Activated effector memory CD4-positive, alpha-beta T cell treated with Interleukin-2 at 50 U/mL for 16 hours (primary cell): Measurements from ENCODE around the gene MBNL2.

Experiments used
- DNase-seq: peaks from one replicate; pipeline ENCODE4 v3.0.0-alpha.2; 2020

Gene MBNL2

DNA sequence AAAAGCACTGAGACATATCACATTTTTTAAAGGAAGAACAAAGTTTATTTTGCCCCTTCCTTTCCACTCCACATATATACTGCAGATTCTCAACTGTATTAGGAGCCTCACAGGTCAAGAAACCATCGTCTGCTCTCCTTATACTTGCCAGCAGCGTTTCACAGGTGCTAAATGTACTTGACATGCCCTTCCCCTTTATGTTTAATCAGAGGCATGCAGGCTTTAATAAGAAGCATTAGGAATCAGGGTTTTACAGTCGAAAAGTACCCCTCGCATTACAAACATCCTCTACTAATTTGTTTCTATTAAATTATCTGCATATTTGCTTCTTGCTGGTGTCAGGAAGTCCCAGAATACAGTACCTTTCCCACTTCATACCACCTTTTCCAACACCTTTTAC is 208.2 kb downstream of the MBNL2 start:
- DNase-seq: no peak

DNA sequence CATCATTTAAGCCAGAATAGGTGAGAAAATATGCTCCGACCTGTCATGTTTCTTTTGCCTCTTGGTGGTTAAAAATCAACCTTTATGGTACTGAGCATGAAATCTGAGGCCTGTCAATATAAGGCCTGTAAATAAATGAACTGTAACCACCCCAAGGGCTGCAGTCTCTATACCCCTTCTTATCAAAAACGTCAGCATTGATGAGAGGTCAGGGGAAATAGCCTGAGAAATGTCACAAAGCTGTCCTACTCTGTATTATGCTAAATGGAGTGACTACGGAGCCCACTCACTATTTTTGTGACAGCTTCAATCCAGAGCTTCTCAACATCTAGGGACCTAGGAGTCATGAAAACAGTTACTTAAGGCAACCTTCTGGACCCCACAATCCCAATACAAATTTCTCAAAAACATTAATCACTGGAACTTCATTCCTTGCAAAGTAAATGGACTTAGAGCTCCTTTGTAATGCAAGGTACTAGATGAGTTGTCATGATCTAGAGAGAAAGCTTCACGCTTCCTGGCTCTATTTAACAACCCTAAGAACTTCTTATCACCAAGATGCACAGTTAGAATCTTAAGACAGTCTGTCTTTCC is 209.1 kb downstream of the MBNL2 start:
- no peak for DNase-seq

DNA sequence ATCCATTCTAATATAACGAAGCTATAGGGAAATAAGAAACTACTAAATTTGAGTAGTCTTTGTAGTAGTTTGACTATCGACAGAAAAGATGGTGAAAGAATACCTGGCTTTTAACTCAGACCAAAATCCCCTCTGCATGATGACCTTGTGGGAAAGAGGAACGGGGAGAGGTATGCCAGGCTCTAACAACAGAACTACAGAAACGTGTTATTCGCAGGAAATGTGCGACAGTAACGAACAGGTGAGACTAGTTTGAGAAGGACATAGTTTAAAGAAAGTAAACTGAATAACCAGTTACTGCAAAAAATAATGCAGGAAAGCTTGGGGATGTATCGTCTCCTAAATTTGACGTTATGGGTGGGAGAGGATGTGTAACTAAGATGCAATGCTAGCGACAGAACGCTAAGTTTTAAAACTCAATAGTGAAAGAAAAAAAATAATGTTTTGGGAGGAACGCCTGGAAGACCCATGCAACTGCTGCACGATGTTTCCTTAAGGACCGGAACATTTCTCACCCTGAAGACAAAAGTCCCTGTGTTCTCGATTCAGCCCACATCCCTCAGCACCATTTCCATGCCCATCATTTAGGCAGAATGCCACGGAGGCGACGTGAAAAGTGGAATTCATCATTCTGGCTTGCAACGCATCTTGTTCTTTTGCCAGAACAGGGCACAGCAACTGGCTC is 210.2 kb downstream of the MBNL2 start:
- DNase-seq: no peak

DNA sequence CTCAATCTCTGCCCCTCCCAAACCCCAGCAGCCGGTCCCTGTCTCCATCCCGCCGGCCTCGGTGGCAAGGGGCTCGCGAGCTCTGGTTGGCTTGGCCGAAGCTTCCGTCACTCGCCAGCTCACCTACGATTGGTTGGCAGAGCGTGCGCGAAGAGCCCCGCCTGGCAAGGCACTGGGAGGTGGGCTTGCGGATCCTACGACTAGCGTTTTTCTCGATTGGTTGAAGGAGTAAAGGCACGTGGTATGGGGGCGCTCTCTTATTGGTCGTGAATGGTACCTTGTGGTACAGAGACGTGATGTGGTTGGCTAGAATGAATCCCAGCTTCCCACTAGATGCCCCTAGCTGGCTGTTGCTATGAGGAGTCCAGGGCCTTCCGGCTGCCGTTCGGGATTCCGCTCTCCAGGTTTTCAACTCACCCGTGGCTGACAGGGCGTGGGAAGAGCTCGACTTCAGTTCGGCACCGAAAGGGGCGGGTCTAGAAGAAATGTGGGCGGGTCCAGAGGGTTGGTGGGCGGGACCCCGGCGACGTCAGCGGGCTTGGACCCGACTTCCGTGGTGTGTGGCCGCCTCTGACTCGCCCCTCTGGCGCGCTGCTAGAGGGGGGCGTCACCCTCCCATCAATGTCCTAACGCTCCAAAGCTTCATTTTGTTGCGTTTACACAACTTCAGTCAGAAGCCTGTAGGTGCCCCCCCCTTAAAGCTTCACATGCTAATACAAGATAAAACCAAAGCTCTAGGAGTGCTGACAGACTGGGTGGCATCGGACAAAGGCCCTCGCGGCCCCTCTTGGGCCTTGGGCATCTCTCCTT is 211.0 kb downstream of the MBNL2 start:
- DNase-seq: peak; percentile 98

DNA sequence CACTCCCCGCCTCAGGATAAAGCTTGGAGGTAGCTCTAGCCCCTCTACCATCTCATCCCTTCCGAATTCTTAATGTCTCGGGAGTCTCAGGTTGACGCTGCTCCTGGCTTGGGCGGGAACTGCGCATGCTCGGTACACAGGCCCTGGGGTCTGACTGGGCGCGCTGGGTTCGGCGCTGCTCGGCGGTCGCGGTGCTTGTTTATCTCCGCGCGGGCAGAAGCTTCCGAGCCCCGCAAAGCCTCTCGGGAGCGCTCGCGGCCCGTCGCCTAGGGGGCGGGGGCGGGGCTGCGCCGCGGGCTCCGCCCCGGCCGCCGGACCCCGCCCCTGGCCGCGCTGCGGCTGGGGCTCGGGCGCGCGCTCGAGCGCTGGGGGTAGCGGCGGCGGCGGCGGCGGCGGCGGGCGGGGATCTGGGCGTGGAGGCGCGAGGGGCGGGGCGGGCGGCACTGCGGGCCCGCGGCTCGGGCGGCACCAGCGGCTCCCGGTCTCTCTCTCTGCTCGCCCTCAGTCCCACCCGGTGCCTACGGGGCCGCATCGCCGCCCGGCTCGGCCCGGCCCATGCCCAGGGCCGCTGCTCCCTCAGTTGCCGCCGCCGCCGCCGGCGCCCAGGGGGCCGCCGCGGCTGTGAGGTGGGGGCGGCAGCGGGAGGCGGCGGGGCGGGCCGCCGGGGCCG is 211.7 kb downstream of the MBNL2 start, which contains the start of gene RAP2A:
RAP2A (plus strand) TSS at position 443 of the 670 bp plus-strand sequence. CDS start 302 bp downstream, outside the sequence.
- peak; percentile 84 for DNase-seq

DNA sequence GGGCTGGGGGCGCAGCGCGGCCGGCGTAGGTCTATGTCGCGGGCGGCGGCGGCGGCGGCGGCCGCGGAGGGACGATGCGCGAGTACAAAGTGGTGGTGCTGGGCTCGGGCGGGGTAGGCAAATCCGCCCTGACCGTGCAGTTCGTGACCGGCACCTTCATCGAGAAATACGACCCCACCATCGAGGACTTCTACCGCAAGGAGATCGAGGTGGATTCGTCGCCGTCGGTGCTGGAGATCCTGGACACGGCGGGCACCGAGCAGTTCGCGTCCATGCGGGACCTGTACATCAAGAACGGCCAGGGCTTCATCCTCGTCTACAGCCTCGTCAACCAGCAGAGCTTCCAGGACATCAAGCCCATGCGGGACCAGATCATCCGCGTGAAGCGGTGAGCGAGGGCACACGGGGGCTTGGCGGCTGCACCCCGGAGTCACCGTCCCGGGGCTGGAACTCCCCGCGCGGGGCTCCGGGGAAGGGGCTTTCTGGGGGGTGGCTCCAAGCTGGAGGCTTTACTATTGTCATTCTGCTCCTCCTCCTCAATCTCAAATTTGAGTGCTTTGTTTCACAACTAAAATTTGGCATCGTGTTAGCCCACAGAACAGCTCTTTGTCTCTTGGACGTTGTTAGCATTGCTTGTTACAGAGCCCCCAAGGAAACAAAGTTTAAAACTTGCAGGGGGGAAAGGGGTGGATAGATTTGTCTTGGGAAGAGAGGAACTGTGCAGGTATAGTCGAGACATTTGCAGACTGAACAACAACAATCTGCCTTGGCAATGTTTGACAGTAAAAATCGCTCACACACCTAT is 212.5 kb downstream of the MBNL2 start:
- peak; percentile 40 for DNase-seq

DNA sequence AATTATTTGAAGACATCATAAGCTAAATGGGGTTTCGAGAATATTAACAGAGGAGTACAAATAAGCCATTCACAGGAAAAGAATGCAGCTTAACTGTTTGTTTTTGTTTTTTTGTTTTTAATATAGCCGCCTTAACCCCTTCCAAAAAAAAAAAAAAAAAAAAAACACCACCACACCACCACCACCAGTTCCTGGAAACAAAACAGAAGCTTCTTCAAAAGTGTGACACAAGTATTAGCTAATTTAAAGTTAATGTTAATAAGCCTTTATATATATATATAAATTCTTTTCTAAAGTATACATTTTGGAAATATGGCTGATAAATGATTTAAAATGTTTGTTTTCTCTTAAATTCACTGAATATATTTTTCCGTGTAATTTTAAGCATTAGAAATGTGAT is 213.2 kb downstream of the MBNL2 start:
- DNase-seq: no peak

DNA sequence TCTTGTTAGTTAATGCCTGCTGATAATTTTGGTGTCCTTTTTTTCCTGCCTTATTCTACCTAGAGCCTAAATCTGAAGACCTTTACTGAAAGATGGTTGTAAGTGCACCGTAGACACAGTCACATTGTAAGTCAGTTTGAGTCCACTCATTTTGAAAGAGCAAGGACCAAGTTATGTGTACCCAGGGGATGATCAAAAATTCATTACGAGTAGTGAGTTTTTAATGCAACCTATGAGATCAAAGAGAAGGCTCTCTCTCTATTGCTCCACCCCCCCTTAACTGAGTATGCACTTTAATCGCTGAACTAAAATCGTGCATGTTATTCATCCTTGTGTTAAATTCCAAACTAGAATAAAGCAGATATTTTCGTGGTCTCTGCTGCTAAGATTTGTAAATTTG is 213.7 kb downstream of the MBNL2 start:
- DNase-seq: no peak

DNA sequence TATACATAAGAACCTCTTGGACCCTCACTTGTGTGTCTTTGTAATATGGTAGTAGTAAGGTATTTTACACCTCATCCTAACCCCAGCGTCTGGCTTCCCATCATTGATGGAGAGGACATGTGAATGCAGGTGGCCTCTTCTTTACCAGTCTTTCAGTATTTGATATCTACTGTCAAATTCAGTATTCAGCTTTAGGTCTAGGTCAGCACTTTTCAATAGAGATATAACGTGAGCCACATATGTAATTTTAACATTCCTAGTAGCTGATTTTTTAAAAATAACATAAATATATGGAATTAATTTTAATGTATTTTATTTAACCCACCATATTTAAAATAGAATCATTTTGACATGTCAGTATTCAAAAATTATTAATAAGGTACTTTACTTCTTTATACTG is 214.7 kb downstream of the MBNL2 start:
- no peak for DNase-seq

DNA sequence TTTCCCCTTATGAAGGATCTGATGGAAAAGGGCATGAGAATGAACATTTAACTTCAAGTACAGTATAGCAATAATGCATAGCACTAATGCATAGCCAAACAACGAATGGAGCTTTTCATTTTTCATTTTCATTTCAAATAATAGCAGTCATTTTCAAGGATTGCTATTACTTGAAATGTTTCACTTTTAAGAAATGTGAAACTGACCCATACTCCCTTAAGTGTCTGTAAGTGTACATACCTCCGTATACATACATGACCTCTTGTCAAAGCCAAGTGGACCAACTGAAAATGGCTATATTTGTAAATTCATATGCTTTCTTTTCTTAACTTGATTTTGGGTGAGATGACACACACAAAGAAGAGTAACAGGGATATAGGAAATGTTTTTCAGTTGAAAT is 215.6 kb downstream of the MBNL2 start:
- DNase-seq: no peak

DNA sequence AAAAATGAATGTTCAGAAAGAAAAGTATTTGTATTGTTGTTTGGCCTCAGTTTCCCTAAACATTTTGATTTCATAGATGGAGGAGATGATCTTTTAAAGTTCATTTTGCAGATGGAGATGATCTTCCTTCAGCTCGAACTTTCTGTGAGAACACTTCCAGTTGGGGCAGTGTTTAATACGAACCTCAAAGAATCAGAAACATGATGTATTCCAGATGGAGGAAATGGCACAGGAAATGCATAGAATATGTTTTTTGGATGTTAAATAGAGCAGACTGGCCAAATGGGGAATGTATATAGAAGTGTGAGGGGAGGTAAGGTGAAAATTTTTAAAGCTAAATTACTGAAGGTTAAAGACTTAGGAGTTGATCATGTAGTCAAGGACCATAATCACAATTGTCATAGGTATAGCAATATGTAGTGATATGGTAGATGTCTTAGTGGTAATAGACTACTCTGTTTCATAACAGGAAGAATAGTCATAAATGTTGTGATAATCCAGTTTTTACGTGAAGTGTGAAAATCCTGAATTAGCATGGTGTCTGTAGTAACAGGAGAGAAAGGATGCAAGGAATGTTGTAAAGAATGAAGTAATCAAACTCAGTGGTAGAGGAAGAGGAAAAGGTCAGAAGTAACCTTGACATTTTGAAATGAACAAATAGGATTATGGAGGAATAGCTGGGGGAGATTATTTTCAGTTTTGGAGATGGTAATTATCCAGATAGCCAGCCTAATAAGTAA is 216.9 kb downstream of the MBNL2 start:
- no peak for DNase-seq

DNA sequence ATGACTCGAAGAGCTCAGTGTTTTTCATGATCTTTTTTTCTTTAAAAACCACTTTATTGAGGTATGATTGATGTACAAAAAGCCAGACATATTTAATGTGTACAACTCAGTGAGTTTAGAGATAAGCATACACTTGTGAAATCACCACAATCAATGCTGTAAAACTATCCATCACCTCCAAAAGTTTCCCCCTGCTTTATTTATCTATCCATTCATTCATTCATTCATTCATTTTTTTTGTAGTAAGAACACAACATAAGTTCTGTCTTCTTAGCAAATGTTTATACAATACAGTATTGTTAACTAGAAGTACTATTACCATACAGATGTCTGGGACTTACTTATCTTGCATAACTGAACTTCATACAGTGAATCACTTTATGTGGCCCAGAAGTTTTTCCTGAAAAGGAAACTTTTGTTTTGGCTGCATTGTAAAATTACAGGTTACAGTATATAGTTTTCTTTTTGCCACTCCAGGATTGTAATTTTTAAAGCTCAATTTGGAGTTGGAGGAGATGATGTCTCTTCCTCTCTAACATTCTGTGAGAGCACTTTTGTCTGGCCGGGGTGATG is 218.6 kb downstream of the MBNL2 start:
- no peak for DNase-seq

DNA sequence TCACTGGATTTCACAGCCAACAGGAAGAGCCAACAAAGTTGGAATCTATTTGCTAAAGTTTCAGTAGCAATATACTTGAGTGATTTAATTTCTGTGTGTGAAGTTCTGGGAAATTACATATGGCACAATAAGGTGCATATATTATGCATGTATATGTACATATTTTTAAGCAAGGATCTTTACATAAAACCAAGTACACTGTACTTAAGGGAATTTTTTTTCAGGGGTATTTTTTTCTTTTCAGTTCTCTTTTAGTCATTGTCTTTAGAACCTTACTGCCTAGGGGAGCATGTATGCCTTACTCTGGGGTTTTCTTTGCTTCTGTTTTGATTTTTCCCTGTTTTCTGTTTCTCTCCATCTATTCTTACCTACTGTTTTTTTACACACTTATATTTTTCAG is 219.2 kb downstream of the MBNL2 start:
- no peak for DNase-seq
